ENCODE data around the gene RIPK4.
"Not testable (repeated sequence)": the region's sequence is repeated elsewhere in the genome, so short reads cannot be mapped to it uniquely, and the experiment has no call there.

RIPK4 gene

GRCh38 chr21:41717573-41718330, 49.1 kb downstream of the RIPK4 start:
- DNase-seq (ENCODE audit: low read depth in 2 of 3, low spot score in 1 of 3): no peak

DNA sequence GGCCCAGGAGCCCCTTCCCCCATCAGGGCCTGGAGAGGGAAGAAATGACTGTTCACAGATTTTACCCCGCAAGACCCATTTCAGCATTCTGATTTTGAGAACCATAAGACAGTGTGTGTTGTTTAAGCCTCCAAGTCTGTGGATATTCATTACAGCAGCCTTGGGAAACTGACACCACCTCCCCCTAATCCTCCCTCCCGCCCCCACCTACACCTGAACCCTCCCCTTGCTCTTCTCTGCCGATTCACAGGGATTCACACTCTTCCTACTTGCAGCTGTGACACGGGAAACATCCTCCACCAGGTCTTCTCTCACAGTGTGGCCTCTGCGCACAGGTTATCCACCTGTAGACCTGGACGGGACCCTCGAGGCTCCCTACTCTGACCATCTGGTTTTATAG, 50.1 kb downstream of the RIPK4 start:
- DNase-seq (ENCODE audit: low read depth in 2 of 3, low spot score in 1 of 3): no peak

DNA sequence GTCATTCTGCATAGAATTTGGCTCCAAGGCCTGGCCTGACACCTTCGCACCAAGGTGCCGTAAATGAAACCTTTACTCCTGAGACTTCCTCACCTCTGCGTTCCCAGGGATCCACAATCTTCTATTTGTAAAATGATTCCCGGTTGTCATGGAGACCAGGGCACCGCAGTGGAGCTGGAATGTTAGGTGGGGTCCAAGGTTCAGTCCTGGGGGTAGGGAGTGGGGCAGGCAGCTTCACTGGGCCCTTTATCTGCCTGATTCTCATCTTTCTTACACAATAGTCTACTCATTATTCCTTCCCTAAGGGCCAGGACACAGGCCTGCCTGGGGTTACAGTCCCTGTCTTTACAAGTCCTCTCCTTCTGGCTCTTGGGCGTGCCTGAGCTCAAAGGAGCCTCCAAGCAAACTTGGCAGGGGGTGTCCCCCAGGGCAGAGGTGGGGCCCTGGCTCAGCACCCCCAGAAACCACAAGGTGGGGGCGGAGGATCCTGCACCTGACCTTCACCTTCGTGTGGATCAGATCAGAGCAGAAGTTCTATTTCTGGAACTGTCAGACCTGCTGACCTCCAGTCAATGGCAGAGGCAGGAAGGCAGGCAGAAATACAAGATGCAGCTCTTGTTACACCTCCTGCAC, 51.1 kb downstream of the RIPK4 start:
- no peak for DNase-seq (ENCODE audit: low read depth in 2 of 3, low spot score in 1 of 3)

DNA sequence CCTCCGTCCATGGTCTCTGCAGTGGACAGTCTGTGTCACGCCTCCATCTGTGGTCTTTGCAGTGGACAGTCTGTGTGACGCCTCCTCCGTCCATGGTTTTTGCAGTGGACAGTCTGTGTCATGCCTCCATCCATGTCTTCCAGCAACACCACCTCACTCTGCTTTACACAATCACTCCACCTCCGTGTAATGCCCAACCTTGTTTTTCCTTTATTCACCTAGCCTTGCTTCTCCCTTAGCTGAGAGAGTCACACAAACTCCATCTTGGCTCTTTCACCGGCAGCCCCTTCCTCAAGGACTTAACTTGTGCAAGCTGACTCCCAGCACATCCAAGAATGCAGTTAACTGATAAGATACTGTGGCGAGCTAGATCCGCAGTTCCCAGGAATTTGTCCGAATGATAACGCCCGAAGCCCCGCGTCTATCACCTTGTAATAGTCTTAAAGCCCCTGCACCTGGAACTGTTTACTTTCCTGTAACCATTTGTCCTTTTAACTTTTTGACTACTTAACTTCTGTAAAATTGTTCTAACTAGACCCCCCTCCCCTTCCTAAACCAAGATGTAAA, 52.5 kb downstream of the RIPK4 start:
- DNase-seq (ENCODE audit: low read depth in 2 of 3, low spot score in 1 of 3): not testable (repeated sequence)

GRCh38 chr21:41713495-41714281, 53.2 kb downstream of the RIPK4 start:
- DNase-seq (ENCODE audit: low read depth in 2 of 3, low spot score in 1 of 3): no peak

DNA sequence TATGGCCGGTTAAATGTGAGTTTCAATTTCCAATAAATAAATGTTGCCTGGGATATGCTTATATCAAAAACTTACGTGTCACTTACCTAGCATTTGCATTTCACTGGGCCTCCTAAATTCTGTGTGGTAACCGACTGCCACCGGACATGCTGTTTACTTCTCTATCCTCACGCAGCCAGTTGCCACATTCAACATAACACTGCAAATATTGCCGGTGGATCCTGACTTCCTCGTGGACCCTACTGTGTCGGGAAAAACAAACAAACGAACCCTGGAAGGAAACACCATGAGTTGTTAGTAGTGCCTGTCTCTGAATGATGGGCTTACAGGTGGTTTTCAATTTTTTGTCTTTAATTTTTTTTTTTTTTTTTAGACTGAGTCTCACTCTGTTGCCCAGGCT, 54.1 kb downstream of the RIPK4 start:
- no peak for DNase-seq (ENCODE audit: low read depth in 2 of 3, low spot score in 1 of 3)

DNA sequence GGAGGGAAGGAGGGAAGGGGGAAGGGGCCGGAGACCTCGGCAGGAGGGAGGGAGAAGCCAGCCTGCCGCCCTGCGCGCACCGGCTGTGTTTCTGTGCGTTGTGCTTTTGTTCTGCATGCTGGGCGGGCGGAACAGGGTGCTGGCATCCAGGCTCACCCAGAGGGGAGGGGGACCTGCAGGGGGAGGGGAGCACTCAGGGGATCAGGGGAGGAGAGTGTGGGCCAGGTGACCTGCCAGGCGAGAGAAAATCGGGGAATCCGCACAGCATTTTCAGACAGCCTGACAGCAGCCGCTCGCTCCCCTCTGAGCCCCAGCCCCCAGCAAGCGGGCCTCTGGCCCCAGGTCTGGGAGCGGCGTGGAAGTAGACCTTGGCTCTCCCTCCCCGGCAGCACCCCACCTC, 54.7 kb downstream of the RIPK4 start:
- DNase-seq (ENCODE audit: low read depth in 2 of 3, low spot score in 1 of 3): no peak

- DNase-seq (ENCODE audit: low read depth in 2 of 3, low spot score in 1 of 3): no peak
Observed at GRCh38 chr21:41711416-41712007, 55.3 kb downstream of the RIPK4 start.

DNA sequence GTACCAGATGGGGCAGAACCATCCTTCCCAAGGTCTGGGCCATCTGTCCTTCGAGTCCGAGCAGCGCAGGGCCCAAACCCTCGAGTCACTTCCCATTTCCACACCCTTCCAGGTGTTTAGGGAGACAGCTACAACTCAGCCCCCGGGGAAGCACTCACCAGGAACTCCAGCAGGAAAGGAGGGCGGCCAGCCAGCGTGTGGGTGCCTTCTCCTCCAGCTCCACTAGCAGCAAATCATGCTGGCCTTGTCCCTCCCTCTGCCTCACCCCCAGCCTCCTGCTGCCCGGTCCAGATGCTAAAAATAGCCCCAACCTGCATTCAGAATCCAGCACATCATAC, 56.1 kb downstream of the RIPK4 start:
- no peak for DNase-seq (ENCODE audit: low read depth in 2 of 3, low spot score in 1 of 3)

DNA sequence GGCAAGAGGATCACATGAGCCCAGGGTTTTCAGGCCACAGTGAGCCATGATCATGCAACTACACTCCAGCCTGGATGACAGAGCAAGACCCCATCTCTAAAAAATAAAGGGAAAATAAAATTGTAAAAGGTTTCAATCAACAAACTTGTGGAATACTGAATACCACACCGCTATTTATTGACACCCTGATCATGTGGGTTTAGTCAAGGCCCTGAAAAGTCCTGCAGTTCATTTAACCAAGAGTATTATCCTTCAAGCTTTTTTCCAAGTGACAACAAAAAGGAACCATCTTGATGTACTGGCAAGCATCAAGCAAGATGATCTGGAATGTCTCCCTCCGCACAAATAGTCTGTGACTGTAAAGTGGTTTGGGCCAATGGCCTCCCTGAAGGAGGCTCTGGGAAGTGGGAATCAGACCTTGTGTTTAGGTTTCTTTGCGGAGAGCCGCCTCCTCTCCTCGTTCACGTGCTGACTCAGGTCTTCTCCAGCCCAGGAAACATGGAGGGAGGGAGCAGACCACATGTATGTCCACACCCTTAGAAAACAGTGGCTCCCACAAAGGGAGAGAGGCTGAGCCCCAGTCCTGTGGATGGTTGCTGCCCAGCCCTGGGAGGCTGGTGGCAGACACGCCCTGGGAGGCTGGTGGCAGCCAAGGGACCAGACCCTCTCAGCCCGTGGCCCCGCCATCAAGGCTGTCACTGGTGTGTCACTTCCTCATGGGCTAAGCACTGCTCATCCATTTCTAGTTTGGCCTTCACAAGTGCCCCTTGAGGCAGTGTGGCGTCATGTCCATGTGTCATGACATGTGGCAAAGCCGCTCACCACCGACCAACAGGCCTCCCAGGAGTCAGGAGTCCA, 56.7 kb downstream of the RIPK4 start:
- no peak for DNase-seq (ENCODE audit: low read depth in 2 of 3, low spot score in 1 of 3)

- no peak for DNase-seq (ENCODE audit: low read depth in 2 of 3, low spot score in 1 of 3)
Observed at GRCh38 chr21:41709166-41709565, 57.7 kb downstream of the RIPK4 start.

DNA sequence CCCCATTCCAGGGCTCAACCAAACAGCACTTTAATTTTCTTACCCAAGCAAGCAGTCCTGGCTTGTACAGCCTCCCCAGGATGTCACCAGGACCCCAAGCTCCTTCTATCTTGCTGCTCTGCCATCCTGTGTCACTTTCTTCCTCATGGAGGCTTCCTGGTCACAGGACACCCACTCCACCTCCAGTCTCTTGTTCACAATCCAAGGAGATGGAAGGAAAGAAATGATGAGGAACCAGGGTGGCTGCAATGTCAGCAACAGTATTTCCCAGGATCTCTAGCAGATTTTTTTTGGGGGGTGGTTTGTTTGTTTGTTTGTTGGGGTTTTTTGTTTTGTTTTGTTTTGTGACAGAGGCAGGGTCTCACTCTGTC, 58.9 kb downstream of the RIPK4 start:
- no peak for DNase-seq (ENCODE audit: low read depth in 2 of 3, low spot score in 1 of 3)

GRCh38 chr21:41707231-41707959, 59.5 kb downstream of the RIPK4 start:
- no peak for DNase-seq (ENCODE audit: low read depth in 2 of 3, low spot score in 1 of 3)

- peak in 2 of 3 donors; percentile 7 to 11 for DNase-seq (ENCODE audit: low read depth in 2 of 3, low spot score in 1 of 3)
Observed at GRCh38 chr21:41706678-41707077, 60.2 kb downstream of the RIPK4 start.

GRCh38 chr21:41706263-41706639, 60.6 kb downstream of the RIPK4 start:
- DNase-seq (ENCODE audit: low read depth in 2 of 3, low spot score in 1 of 3): no peak

DNA sequence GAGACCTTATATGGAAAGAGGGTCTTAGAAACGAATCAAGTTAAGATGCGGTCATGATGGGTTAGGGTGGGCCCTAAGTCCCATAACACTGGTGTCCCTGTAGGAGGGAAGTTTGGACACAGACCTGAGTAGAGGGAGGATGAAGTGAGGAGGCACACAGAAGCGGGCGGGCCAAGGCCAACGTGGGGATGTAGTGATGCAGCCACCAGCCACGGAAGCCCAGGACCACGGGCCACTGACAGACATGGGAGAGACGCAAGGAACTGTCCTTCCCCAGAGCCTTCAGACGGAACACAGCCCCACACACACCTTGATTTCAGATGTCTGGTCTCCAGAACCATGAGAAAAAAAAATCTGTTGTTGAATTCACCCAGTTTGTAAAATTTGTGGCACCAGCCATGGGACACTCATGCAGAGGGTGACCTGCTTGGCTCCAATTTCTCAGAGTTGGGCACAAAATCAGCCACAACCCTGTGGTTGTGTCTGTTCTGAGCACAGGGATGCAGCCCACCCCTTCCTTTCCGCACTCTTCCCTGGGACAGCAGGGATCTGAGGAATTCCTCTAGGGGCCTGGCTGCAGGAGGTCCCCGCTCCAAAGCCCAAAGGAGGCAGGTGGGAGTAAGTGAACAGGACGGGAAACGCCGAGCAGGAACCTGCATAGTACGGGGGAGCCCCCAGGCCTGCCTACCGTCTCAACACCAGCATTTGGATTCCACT, 61.1 kb downstream of the RIPK4 start:
- no peak for DNase-seq (ENCODE audit: low read depth in 2 of 3, low spot score in 1 of 3)

DNA sequence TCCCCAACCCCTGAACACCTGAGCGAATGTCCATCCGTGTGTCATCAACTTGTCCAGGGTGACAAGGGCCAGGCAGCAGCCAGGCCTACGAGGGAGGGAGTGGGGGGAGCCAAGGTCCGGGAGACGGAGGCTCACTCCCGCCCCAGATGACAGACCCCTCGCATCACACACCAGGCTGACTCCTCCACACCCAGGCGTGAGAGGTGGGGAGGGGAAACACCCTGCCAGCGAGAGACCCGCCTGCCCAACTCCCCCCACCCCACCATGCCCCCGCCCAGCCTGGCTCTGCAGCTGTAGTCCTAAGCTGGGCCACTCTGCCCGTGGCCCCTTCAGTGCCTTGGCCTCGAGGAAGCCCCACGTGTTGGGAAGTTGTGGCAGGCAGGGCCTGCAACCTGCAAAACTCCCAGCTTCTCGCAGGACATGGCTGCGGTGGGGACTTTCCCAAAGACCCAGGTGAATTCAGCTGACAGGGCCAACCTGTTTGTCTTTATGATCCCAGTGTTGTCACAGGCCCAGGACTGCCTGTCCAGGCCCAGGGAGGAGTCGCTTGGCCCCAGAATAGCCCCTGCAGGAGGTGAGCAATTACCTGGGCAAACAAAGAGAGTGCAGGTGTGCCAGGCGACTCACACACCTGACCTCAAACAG, 62.9 kb downstream of the RIPK4 start:
- no peak for DNase-seq (ENCODE audit: low read depth in 2 of 3, low spot score in 1 of 3)

DNA sequence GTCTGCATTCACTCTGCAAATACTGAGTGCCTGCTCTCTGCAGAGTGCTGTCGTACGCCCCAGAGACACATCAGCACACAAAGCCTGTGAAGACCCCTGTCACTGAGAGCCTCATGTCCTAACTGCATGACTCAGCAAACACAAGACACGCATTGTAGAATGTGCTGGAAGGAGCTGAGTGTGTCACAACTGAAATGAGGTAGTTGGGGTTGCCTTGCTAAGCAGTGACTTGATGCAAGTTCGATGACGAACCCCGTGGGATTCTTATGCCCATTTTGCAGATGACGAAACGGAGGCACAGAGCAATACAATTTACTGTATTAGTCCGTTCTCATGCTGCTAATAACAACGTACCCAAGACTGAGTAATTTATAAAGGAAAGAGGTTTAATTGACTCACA, 65.1 kb downstream of the RIPK4 start:
- no peak for DNase-seq (ENCODE audit: low read depth in 2 of 3, low spot score in 1 of 3)

DNA sequence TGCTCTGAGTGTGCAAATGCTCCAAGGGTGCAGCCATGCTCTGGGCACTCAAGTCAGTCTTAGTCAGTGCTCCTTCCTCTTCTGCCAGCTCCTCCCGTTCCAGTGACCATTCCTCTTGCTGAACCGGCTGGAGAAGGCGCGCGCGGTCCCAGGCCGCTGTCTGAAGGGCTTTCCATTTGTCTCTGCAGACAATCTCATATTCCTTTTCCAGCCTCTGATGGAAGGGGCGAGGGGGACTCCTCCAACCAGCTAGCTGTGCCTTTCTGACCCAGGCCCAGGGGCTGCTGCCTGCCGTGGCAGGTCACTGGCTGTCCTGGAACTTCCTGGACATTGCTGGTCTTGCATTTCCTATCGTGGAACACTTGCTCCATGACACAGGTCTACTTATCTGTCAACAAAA, 67.5 kb downstream of the RIPK4 start:
- no peak for DNase-seq (ENCODE audit: low read depth in 2 of 3, low spot score in 1 of 3)
